Skeletal muscle tissue (tissue), 4 donors: Measurements from ENCODE around the gene KIF1B. TPM values are rescaled to one million over a fixed set of nuclear protein-coding genes. Genes with fewer than 3 reads are reported as not detected.
A peak's percentile ranks its signal among the peaks of the same experiment; 100 is the strongest.
"Not testable (repeated sequence)": the region's sequence is repeated elsewhere in the genome, so short reads cannot be mapped to it uniquely, and the experiment has no call there.

Experiments used
- H3K27ac ChIP-seq: one replicate; pipeline ENCODE4 v1.7.0; 2013; ENCODE audit warnings: mild to moderate bottlenecking, low read depth, low read length, inconsistent platforms
- H3K27me3 ChIP-seq, 3 donors: one replicate each; pipeline ENCODE4 v1.7.0; 2013; ENCODE audit warnings: low read length in 3 of 3; ENCODE audit not compliant: control insufficient read depth in 3 of 3, insufficient read depth in 3 of 3
- H3K36me3 ChIP-seq, 3 donors: one replicate each; pipeline ENCODE4 v1.7.0; 2013; ENCODE audit warnings: low read length in 3 of 3; ENCODE audit not compliant: control insufficient read depth in 3 of 3, insufficient read depth in 3 of 3
- H3K4me1 ChIP-seq, 3 donors: one replicate each; pipeline ENCODE4 v1.7.0; 2013; ENCODE audit warnings: low read length in 3 of 3, mild to moderate bottlenecking in 3 of 3; ENCODE audit not compliant: control insufficient read depth in 3 of 3, insufficient read depth in 3 of 3
- H3K4me3 ChIP-seq, 3 donors: one replicate each; pipeline ENCODE4 v1.7.0; 2013; ENCODE audit warnings: low read length in 3 of 3
- H3K9ac ChIP-seq, 3 donors: one replicate each; pipeline ENCODE4 v1.7.0; 2013; ENCODE audit warnings: low read length in 3 of 3, mild to moderate bottlenecking in 3 of 3, moderate library complexity in 2 of 3, low read depth in 1 of 3
- H3K9me3 ChIP-seq, 3 donors: one replicate each; pipeline ENCODE4 v1.7.0; 2013; ENCODE audit warnings: low read length in 3 of 3; ENCODE audit not compliant: control insufficient read depth in 3 of 3
- total RNA-seq: library from RNA; depleted of rRNA; stranded (reverse); fragments of >200 nt; gene quantifications from one replicate; pipeline ENCODE4 v1.2.3, GENCODE V29; 2014
- donor health status: Osteomylitis.

The KIF1B gene
- total RNA-seq, 1 donor from 2014 or later, result 127 TPM

DNA sequence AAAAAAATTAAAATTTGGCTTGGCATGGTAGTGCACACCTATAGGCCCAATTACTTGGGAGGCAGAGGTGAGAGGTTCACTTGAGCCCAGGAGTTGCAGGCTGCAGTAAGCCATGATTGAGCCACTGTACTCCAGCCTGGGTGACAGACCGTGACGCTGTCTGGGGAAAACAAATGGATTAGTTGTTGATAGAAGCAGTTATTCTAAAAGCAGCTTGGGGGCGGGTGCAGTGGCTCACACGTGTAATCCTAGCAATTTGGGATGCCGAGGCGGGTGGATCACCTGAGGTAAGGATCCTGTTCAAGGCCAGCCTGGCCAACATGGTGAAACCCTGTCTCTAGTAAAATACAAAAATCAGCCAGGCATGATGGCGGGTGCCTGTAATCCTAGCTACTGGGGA is 40.3 kb downstream of the KIF1B start:
- Histone ChIP-seq H3K4me1 (peaks cover 42 to 82% (median 71%) of the 10 kb centered on the region in 3 donors), H3K27ac (peak overlapping the region; percentile 75), H3K9ac (no peak overlapping the region), H3K27me3 (no peaks in the 10 kb centered on the region), H3K4me3 (peak overlapping the region in 2 of 3 donors; percentile 35 to 37), H3K36me3 (no peaks in the 10 kb centered on the region), H3K9me3 (no peaks in the 10 kb centered on the region)

- peaks cover 42 to 78% (median 66%) of the 10 kb centered on the region in 3 donors for H3K4me1 ChIP-seq
- not testable (repeated sequence) for H3K36me3 ChIP-seq
Measured at GRCh38 chr1:10251325-10252108, 41.1 kb downstream of the KIF1B start.

DNA sequence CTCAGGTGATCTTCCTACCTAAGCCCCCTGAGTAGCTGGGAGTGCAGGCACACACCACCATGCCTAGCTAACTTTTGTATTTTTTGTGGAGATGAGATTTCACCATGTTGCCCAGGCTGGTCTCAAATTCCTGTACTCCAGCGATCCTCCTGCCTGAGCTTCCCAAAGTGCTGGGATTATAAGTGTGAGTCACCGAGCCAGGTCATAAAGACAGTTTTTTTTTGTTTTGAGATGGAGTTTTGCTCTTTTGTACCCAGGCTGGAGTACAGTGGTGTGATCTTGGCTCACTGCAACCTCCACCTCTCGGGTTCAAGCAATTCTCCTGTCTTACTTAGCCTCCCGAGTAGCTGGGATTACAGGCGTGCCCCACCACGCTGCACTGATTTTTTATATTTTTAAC is 42.1 kb downstream of the KIF1B start:
- Histone ChIP-seq H3K27ac (peak overlapping the region; percentile 97), H3K4me1 (peaks cover 44 to 74% (median 63%) of the 10 kb centered on the region in 3 donors), H3K9ac (no peak overlapping the region), H3K27me3 (no peaks in the 10 kb centered on the region), H3K4me3 (no peak overlapping the region), H3K9me3 (no peaks in the 10 kb centered on the region), H3K36me3 (peaks cover 3 to 7% (median 4%) of the 10 kb centered on the region in 3 donors)

More at GRCh38 chr1:10251325-10252108, 41.1 kb downstream of the KIF1B start:
- Histone ChIP-seq H3K4me3 (peak overlapping the region in 1 of 3 donors; percentile 6), H3K9ac (peak overlapping the region in 2 of 3 donors; percentile 16 to 52), H3K27ac (peak overlapping the region; percentile 97)
- not testable (repeated sequence) for H3K27me3 ChIP-seq, H3K9me3 ChIP-seq

DNA sequence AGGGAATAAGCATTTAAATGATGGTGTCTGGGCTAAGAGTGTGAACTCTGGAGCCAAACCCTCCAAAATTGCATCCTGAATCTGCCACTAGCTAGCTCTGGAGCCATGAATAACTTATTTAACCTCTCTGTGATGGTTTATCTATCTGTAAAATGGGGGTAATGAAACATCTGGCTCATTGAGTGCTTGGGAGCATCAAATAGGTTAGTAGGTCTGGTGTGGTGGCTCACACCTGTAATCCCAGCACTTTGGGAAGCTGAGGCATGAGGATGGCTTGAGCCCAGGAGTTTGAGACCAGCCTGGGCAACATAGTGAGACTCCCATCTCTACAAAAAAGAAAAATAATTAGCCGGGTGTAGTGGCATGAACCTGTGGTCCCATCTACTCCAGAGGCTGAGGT is 42.8 kb downstream of the KIF1B start:
- Histone ChIP-seq H3K9ac (no peak overlapping the region), H3K27ac (peak overlapping the region; percentile 97)

GRCh38 chr1:10253755-10254154 is 43.4 kb downstream of the KIF1B start:
- Histone ChIP-seq H3K27ac (peak overlapping the region; percentile 97), H3K4me3 (no peak overlapping the region), H3K36me3 (peaks cover 3 to 10% (median 4%) of the 10 kb centered on the region in 3 donors), H3K4me1 (peaks cover 41 to 69% (median 54%) of the 10 kb centered on the region in 3 donors), H3K27me3 (no peaks in the 10 kb centered on the region), H3K9ac (peak overlapping the region in 1 of 3 donors; percentile 51), H3K9me3 (no peaks in the 10 kb centered on the region)

More for the DNA sequence above, 42.8 kb downstream of the KIF1B start:
- Histone ChIP-seq H3K9me3 (no peaks in the 10 kb centered on the region), H3K36me3 (peaks cover 3 to 7% (median 4%) of the 10 kb centered on the region in 3 donors), H3K27me3 (no peaks in the 10 kb centered on the region), H3K4me3 (no peak overlapping the region), H3K4me1 (peaks cover 45 to 74% (median 60%) of the 10 kb centered on the region in 3 donors)

DNA sequence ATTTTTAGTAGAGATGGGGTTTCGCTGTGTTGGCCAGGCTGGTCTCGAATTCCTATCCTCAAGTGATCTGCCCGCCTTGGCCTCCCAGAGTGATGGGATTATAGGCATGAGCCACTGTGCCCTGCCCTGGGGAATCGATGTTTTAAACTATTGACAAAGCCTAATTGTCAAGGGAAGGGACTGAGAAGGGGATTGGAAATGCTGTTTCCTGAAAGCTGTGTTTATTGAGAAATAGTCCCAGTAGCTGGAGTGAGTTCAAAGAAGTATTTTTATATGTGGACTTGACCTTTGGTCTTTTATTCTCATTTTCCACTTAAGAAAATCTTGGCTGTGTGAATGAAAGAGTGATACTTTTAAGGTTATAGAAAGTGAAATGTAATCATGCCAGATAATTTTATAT is 47.5 kb downstream of the KIF1B start:
- H3K9ac ChIP-seq, result no peak overlapping the region
- peaks cover 16 to 33% (median 22%) of the 10 kb centered on the region in 3 donors for H3K36me3 ChIP-seq
- peaks cover 17 to 40% (median 26%) of the 10 kb centered on the region in 3 donors for H3K4me1 ChIP-seq
- no peak overlapping the region for H3K4me3 ChIP-seq
- H3K9me3 ChIP-seq, result no peaks in the 10 kb centered on the region
- no peaks in the 10 kb centered on the region for H3K27me3 ChIP-seq
- peak overlapping the region; percentile 20 for H3K27ac ChIP-seq

DNA sequence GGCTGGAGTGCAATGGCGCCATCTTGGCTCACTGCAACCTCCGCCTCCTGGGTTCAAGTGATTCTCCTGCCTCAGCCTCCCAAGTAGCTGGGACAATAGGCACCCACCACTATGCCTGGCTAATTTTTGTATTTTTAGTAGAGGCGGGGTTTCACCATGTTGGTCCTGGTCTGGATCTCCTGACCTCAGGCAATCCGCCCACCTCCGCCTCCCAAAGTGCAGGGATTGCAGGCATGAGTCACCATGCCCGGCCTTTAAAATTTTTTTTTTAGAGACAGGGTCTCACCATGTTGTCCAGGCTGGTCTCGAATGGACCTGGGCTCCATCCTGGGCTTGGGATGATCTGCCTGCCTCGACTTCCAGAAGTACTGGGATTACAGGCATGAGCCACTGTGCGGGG is 49.2 kb downstream of the KIF1B start:
- H3K9ac ChIP-seq, H3K27ac ChIP-seq, H3K9me3 ChIP-seq, H3K4me3 ChIP-seq, H3K27me3 ChIP-seq: not testable (repeated sequence)
- peaks cover 25 to 48% (median 29%) of the 10 kb centered on the region in 3 donors for H3K36me3 ChIP-seq
- H3K4me1 ChIP-seq, result peaks cover 5 to 25% (median 12%) of the 10 kb centered on the region in 3 donors

DNA sequence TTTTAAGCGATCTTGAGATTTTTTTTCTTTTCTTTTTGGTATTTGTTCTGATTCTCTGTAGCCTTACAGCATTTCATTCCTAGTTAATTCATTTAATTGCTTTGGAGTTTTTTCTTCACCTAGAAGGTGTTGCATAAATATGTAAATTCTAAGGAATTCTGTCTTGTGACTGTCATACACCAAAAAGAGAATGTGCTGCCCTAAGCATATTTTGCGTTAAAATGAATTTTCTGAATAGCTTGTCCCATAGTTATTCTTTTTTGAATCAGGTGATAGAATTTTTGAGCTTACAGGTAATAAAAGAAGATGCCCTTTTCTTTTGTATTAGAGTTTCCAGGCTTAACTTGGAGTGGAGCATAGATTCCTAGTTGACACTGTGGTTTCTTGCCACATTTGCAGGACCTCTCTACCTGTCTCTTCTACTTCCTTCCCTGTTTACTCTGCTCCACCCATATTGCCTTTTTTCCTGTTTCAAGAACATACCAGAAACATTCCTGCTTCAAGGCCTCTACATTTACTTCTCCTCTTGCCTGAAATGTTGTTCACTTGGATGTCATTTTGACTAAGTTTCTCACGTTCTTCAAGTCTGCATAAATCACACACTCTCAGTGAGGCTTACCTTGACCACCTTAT is 53.2 kb downstream of the KIF1B start:
- Histone ChIP-seq H3K4me3 (no peak overlapping the region), H3K4me1 (peaks cover 0 to 7% (median 5%) of the 10 kb centered on the region in 3 donors), H3K27ac (no peak overlapping the region), H3K9ac (no peak overlapping the region), H3K36me3 (peaks cover 34 to 56% (median 35%) of the 10 kb centered on the region in 3 donors), H3K27me3 (no peaks in the 10 kb centered on the region), H3K9me3 (no peaks in the 10 kb centered on the region)

DNA sequence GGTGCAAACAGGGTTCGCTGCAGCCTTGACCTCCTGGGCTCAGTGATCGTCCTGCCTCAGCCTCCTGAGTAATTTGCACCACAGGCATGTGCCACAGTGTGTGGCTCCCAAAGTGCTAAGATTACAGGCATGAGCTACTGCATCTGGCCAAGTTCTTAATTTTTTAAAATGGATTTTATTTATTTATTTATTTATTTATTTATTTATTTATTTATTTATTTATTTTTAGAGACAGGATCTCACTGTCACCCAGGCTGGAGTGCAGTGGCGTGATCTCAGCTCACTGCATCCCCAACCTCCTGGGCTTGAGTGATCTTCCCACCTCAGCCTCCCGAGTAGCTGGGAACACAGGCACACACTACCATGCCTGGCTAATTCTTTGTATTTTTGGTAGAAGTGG is 54.7 kb downstream of the KIF1B start:
- H3K9me3 ChIP-seq, result no peaks in the 10 kb centered on the region
- no peaks in the 10 kb centered on the region for H3K27me3 ChIP-seq
- no peak overlapping the region for H3K9ac ChIP-seq
- no peak overlapping the region for H3K27ac ChIP-seq
- peaks cover 0 to 7% (median 5%) of the 10 kb centered on the region in 3 donors for H3K4me1 ChIP-seq
- peaks cover 36 to 52% (median 40%) of the 10 kb centered on the region in 3 donors for H3K36me3 ChIP-seq
- H3K4me3 ChIP-seq, result no peak overlapping the region

DNA sequence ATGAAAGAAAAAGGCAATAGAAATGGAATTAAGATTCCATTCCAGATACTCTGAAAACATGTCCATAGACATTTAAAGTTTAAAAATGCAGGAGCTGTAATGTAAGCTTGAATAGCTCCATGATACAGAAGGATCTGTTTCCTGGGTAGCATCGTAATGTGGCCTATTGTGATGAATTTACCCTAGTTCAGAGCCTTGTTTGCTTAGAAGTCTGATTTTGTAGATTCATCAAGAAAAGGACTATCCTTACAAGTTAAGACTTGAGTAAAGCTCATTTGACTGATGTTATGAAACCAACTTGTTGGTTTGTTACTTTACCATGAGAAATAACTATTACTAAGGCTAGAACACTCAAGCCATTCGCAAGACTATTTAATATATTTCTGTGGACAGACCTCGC is 55.5 kb downstream of the KIF1B start:
- no peaks in the 10 kb centered on the region for H3K9me3 ChIP-seq
- H3K36me3 ChIP-seq, result peaks cover 33 to 49% (median 40%) of the 10 kb centered on the region in 3 donors
- H3K9ac ChIP-seq, result no peak overlapping the region
- no peaks in the 10 kb centered on the region for H3K27me3 ChIP-seq
- H3K4me3 ChIP-seq, result no peak overlapping the region
- H3K4me1 ChIP-seq, result peaks cover 0 to 7% (median 5%) of the 10 kb centered on the region in 3 donors
- no peak overlapping the region for H3K27ac ChIP-seq
